Measurements from ENCODE around the gene RFX7. TPM values are rescaled to one million over a fixed set of nuclear protein-coding genes. Genes with fewer than 3 reads are reported as not detected.

The RFX7 gene
- total and polyA plus RNA-seq, 2 donors (not counting 1 experiment from before 2014, with no cell fraction given): 6.6 to 44.8 TPM

DNA sequence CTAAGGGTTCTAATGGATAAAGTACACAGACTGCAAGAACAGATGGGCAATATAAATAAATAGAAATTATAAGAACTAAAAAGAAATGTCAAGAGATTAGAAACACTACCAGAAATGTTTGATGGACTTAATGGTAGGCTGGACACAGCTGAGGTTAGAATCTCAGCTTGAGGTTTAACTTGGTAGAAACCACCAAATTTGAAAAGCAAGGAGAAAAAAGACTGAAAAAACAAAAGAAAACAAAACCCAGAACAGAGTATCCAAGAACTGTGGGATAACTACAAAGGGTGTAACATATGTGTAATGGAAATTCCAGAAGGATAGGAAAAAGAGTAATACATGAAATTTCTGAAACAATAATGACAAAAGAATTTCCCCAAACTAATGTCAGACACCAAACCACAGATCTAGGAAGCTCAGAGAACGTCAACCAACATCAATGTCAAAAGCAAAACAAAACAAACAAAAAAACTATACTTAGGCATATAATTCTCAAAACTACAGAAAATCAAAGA is 35.0 kb downstream of the RFX7 start:
- Mint-ChIP-seq H3K4me1 (peaks cover 68% of the 10 kb centered on the region), H3K4me3 (peak overlapping the region; percentile 61), H3K9me3 (ENCODE audit: insufficient read depth) (peaks cover 19% of the 10 kb centered on the region), H3K27me3 (no peaks in the 10 kb centered on the region), H3K27ac (peak overlapping the region; percentile 88)
- H4K20me1 ChIP-seq (ENCODE audit: control insufficient read depth, insufficient read depth, low read length, poor library complexity, severe bottlenecking): no peaks in the 10 kb centered on the region
- peaks cover 0 to 20% (median 8%) of the 10 kb centered on the region in 3 donors for H3K9me3 ChIP-seq (ENCODE audit: control extremely low read depth in 1 of 3, control insufficient read depth in 2 of 3, insufficient read depth in 1 of 3, low read length in 2 of 3)
- CTCF ChIA-PET: interaction anchor here (2.2 kb wide), 1 partner anchor 36 kb away, joined by 14 read pairs; no protein-coding TSS in a partner anchor
- peak overlapping the region; percentile 51 for H3K4me2 ChIP-seq (replicated peaks; ENCODE audit: low read depth, low read length, poor library complexity, severe bottlenecking)
- H3K27ac ChIP-seq (ENCODE audit: low read length in 2 of 2): peak overlapping the region in 1 of 2 donors; percentile 64
- H3K27me3 ChIP-seq (replicated peaks in 1 of 4; ENCODE audit: control extremely low read depth in 1 of 4, control insufficient read depth in 3 of 4, insufficient read depth in 4 of 4, low read length in 3 of 4): no peaks in the 10 kb centered on the region
- TF ChIP-seq EZH2 (IDR thresholded peaks at IDR 0.05; ENCODE audit: borderline replicate concordance, insufficient read depth, low read depth, low read length, poor library complexity, severe bottlenecking): no peak
- TF ChIP-seq CTCF (IDR thresholded peaks at IDR 0.05): no peak
- intact Hi-C loops (cut with micrococcal nuclease): no loop called here
- H3K4me3 ChIP-seq (ENCODE audit: control extremely low read depth in 1 of 5, extremely low read depth in 1 of 5, insufficient read depth in 1 of 5, low read depth in 2 of 5, low read length in 4 of 5): no peak overlapping the region
- H3K9ac ChIP-seq (ENCODE audit: low read length): peak overlapping the region; percentile 33
- no peak for ATAC-seq (ENCODE audit: low read depth)
- WGBS (ENCODE audit: insufficient coverage): no CpG with 5 or more reads among the region's 1 CpG
- no peak overlapping the region for H2AFZ ChIP-seq (ENCODE audit: insufficient read depth, low read depth, low read length, poor library complexity, severe bottlenecking)
- no peak for DNase-seq
- peaks cover 45 to 55% of the 10 kb centered on the region in 2 donors for H3K4me1 ChIP-seq (ENCODE audit: control insufficient read depth in 2 of 2, insufficient read depth in 2 of 2, low read length in 2 of 2)
- peaks cover 0 to 1% of the 10 kb centered on the region in 2 experiments for H3K36me3 ChIP-seq (replicated peaks in 1 of 2; ENCODE audit: control extremely low read depth in 1 of 2, control insufficient read depth in 1 of 2, extremely low read depth in 1 of 2, insufficient read depth in 2 of 2, low read length in 1 of 2)
- H3K79me2 ChIP-seq (ENCODE audit: control insufficient read depth, insufficient read depth, low read length): peaks cover 76% of the 10 kb centered on the region
- POLR2A ChIA-PET: no interaction called here

GRCh38 chr15:56208185-56208584 is 35.5 kb downstream of the RFX7 start:
- H3K27me3 ChIP-seq (replicated peaks in 1 of 4; ENCODE audit: control extremely low read depth in 1 of 4, control insufficient read depth in 3 of 4, insufficient read depth in 4 of 4, low read length in 3 of 4): no peaks in the 10 kb centered on the region
- H3K9me3 ChIP-seq (ENCODE audit: control extremely low read depth in 1 of 3, control insufficient read depth in 2 of 3, insufficient read depth in 1 of 3, low read length in 2 of 3): peaks cover 0 to 20% (median 7%) of the 10 kb centered on the region in 3 donors
- intact Hi-C loops (cut with micrococcal nuclease): no loop called here
- peaks cover 50 to 59% of the 10 kb centered on the region in 2 donors for H3K4me1 ChIP-seq (ENCODE audit: control insufficient read depth in 2 of 2, insufficient read depth in 2 of 2, low read length in 2 of 2)
- peak overlapping the region; percentile 38 to 64 for H3K27ac ChIP-seq (ENCODE audit: low read length in 2 of 2)
- peaks cover 0 to 1% of the 10 kb centered on the region in 2 experiments for H3K36me3 ChIP-seq (replicated peaks in 1 of 2; ENCODE audit: control extremely low read depth in 1 of 2, control insufficient read depth in 1 of 2, extremely low read depth in 1 of 2, insufficient read depth in 2 of 2, low read length in 1 of 2)
- H3K4me2 ChIP-seq (replicated peaks; ENCODE audit: low read depth, low read length, poor library complexity, severe bottlenecking): peak overlapping the region; percentile 51
- CTCF ChIA-PET: interaction anchor here (2.2 kb wide), 1 partner anchor 37 kb away, joined by 14 read pairs; no protein-coding TSS in a partner anchor
- H3K79me2 ChIP-seq (ENCODE audit: control insufficient read depth, insufficient read depth, low read length): peaks cover 76% of the 10 kb centered on the region
- H3K27ac Mint-ChIP-seq: peak overlapping the region; percentile 88
- POLR2A ChIA-PET: no interaction called here
- H4K20me1 ChIP-seq (ENCODE audit: control insufficient read depth, insufficient read depth, low read length, poor library complexity, severe bottlenecking): no peaks in the 10 kb centered on the region
- no CpG with 5 or more reads among the region's 2 CpGs for WGBS (ENCODE audit: insufficient coverage)
- H3K4me1 Mint-ChIP-seq: peaks cover 73% of the 10 kb centered on the region
- no peak overlapping the region for H2AFZ ChIP-seq (ENCODE audit: insufficient read depth, low read depth, low read length, poor library complexity, severe bottlenecking)
- peak overlapping the region; percentile 33 for H3K9ac ChIP-seq (ENCODE audit: low read length)
- peaks cover 16% of the 10 kb centered on the region for H3K9me3 Mint-ChIP-seq (ENCODE audit: insufficient read depth)
- TF ChIP-seq EZH2 (IDR thresholded peaks at IDR 0.05; ENCODE audit: borderline replicate concordance, insufficient read depth, low read depth, low read length, poor library complexity, severe bottlenecking): no peak
- TF ChIP-seq CTCF (IDR thresholded peaks at IDR 0.05): no peak
- ATAC-seq (ENCODE audit: low read depth) (no peak), DNase-seq (peak; percentile 12)
- H3K4me3 Mint-ChIP-seq: peak overlapping the region; percentile 61
- peak overlapping the region in 3 of 5 experiments; percentile 1 to 30 (median 6) for H3K4me3 ChIP-seq (ENCODE audit: control extremely low read depth in 1 of 5, extremely low read depth in 1 of 5, insufficient read depth in 1 of 5, low read depth in 2 of 5, low read length in 4 of 5)
- H3K27me3 Mint-ChIP-seq: no peaks in the 10 kb centered on the region
